ENCODE results near the gene TPM4.

The TPM4 gene

DNA sequence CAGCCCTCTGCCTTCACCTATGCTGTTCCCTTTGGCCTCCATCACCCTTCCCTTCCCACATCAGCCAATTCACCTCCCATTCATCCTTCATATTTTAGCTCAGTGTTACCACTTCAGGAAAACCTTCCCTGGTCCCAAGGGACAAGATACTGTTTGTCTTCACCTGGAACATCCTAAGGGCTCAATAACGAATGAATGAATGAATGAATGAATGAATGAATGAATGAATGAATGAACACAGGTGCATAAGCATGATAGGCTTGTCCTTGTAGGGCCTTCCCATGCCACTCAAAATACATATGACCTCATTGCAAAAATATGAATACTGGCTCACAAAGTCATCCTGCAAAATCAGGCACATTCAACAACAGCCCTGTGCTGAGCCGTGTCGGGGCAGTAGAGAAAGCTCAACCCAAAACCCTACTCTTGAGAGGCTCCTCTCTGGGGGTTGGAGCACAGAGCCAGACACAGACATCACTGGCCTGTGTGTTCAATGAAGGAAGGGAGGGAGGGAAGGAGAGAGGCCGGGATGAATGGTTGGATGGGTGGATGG is 33.7 kb upstream of the TPM4 start:
- DNase-seq = no peak

DNA sequence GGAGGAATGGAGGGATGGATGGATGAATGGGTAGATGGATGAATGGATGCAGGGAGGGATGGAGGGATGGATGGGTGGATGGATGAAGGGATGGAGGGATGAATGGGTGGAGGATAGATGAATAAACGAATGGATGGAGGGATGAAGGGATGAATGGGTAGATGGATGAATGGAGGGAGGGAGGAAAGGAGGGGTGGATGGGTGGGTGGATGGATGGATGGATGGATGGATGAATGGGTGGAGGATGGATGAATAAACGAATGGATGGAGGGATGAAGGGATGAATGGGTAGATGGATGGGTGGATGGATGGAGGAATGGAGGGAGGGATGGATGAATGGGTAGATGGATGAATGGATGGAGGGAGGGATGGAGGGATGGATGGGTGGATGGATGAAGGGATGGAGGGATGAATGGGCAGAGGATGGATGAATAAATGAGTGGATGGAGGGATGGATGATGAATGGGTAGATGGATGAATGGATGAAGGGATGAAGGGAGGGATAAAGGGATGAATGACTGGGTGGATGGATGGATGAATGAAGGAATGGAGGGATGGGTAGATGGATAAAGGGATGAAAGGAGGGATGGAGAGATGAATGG is 33.0 kb upstream of the TPM4 start:
- DNase-seq = no peak

- DNase-seq = no peak
Observed at GRCh38 chr19:16044746-16045145, 31.5 kb upstream of the TPM4 start.

DNA sequence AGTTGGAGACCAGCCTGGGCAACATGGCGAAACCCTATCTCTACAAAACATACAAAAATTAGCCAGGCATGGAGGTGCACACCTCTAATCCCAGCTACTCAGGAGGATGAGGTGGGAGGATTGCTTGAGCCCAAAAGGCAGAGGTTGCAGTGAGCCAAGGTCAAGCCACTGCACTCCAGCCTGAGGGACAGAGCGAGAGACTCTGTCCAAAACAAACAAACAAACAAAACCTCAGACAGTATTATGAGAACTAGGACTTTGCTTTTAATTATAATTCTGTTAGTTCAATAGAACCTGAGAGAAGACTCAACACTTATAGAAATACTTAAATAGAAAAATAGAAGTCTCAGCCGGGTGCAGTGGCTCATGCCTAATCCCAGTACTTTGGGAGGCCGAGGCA is 31.1 kb upstream of the TPM4 start:
- DNase-seq = no peak

- no peak for DNase-seq
Observed at GRCh38 chr19:16045893-16046292, 30.4 kb upstream of the TPM4 start.

DNA sequence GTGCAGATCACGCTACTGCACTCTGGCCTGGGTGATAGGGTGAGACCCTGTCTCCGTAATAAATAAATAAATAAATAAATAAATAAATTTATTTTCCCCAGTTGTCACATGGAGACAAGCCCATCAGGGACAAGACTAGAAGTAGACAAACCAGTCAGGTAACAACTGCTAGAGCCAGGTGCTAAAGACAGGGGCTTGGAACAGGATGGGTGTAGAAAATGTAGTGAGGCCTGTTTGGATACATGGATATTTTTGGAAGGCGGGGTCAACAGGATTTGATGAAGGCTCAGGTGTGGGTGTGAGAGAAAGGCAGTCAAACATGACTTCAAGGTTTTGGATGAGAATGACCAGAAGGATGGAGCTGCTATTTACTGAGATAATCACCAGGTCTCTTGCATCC is 27.7 kb upstream of the TPM4 start:
- DNase-seq = no peak

DNA sequence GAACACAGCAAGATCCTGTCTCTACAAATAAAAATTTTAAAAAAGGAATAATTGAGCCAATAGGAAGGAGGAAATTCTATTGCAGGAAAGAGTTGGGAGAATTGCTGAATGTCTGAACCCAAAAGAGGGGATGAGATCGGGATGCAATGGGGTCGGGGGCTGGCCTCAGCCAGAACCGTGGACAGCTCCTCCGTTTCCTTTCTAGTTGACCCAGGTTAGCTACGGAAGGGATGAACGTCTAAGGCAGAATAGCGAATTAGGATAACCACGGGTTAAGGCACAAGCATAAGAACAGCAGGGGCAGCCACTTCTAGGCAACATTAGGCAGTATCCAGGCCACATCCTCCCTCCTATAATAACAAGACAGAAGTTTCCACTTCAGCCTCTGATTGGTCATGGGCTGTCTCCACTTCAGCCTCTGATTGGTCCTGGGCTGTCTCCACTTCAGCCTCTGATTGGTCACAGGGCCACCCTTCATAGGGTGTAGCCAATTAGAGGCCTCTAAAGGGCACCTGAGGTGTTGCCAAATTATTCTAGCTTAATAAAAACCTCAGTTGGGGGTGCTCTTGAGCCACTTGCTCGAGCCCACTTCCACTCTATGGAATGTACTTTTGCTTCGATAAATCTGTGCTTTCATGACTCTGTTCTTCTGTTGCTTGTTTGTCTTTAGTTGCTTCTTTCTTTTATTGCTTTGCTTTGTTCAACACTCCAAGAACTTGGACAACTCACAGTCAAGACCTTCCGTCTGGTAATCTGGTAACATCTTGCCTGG is 24.9 kb upstream of the TPM4 start:
- DNase-seq = no peak

- no peak for DNase-seq
Observed at GRCh38 chr19:16052353-16052752, 23.9 kb upstream of the TPM4 start.

GRCh38 chr19:16057062-16057461 is 19.2 kb upstream of the TPM4 start:
- DNase-seq = no peak

- DNase-seq = no peak
Observed at GRCh38 chr19:16060294-16060693, 16.0 kb upstream of the TPM4 start.

GRCh38 chr19:16061943-16062342 is 14.4 kb upstream of the TPM4 start:
- DNase-seq = no peak

DNA sequence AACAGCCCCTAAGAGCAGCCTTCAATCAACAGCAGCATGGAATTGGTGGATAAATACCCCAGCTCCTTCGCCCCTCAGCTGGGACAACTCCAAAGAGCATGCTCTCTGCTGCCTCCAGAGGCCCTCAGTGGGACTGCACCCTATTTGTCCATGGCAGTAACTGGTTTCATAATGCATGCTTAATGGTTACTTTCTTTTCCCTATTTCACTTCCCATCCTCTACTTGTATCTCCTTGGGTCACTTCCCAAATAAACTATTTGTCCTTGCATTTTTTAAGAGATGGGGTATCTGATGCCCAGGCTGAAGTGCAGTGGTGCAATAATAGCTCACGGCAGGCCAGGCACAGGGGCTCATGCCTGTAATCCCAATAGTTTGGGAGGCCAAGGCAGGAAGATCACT is 13.5 kb upstream of the TPM4 start:
- peak; percentile 50 for DNase-seq

DNA sequence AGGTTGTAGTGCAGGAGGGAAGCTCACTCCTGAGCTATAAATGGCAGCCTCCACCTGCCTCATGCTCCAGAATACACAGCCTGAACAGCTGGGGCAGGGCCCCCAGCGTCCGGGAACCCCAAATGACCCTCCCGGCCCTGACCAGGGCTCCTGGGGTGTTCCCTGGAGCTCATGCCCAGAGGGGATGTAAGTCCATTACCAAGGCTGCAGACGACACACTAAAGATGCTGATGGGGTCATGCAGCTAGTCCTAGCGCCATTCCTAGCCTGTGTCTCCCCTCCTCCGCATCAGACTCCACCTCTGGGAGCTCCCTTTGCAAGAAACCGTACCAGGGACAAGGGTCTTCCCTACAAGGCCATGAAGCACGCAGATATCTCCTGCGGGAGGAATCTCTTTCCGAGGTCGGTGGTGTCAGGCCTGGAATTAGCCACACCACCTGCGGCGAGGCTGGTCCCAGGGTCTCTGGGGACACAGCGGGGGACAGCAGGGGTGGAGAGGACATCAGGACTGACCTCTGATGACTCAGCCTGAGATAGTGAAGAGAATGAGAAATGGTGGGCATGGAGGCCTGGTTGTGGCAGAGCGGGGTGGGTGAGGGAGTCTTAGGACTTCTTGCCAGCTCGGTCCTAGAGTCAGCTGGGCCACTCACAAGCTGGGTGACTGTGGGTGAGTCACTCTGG is 11.9 kb upstream of the TPM4 start:
- no peak for DNase-seq

- peak; percentile 63 for DNase-seq
Observed at GRCh38 chr19:16066611-16067104, 9.6 kb upstream of the TPM4 start.

- no peak for DNase-seq
Observed at GRCh38 chr19:16067205-16067938, 8.9 kb upstream of the TPM4 start.

DNA sequence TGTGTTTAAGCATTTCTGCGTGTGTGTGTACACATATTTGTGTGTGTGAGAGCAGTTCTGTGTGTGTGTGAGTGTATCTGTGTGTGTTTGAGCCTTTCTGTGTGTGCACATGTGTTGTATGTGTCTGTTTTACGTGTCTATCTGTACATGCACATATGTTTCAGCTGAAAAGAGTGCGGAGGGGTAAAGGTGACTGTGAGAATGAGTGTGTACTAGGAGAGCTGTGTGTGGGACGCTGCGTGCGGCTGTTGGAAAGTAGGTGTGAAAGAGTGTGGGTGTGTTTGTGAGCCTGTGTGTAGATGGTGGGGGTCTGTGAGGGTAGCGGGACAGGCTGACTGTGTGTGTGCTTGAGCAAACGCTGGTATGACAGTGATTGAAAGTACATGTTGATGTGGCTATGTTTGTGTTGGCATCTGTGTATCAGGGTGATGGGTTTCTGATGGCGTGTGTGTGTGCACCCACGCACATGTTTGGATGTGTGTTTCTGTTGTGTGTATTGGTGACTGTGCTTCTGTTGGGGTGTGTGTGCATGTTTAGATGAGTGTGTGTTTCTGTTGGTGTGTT is 7.5 kb upstream of the TPM4 start:
- DNase-seq = no peak

DNA sequence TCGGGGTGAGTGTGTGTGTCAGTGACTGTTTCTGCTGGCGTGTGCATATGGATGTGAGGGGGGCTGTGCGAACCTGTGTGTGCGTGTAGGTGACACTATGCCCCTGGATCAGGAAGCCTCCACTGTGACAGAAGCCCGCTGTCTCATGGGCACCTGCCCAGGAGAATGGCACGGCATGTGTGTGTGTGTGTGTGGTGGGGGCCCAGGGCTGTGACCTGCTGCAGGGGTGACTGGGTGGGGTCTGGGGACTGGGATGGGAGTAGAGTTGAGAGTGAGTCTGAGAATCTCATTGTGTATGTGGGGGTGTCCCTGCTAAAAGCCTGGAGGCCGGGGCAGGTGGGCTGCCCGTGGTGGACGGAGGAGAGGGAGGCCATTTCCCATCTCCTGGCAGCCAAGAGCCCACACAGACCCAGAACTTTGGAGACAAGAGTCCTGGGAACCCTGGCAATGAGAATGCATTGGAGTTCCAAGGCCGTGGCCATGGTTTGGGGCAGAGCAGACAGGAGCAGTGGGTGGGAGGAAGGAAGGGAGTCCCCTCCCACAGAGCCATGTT is 6.4 kb upstream of the TPM4 start:
- DNase-seq = no peak

GRCh38 chr19:16070366-16070990 is 5.8 kb upstream of the TPM4 start:
- DNase-seq = peak; percentile 67

GRCh38 chr19:16071072-16071691 is 5.1 kb upstream of the TPM4 start:
- DNase-seq = no peak

DNA sequence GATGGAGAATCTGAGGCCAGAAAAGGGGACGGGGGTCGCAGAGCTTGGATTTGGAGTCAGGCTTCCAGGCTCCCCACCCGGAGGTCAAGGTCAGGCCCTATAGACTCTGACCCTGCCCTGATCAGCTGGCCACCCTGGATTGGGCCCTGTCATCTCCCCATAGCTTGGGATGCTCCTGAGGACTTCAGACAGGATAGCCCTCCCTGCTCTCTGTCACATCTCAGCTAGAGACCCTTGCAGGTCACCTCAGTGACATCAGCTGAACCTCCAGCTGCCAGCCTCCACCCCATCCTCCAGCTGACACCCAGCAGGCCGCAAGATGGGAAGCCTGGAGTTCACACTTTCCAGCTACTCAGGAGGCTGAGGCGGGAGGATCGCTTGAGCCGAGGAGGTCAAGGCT is 2.8 kb upstream of the TPM4 start:
- no peak for DNase-seq

DNA sequence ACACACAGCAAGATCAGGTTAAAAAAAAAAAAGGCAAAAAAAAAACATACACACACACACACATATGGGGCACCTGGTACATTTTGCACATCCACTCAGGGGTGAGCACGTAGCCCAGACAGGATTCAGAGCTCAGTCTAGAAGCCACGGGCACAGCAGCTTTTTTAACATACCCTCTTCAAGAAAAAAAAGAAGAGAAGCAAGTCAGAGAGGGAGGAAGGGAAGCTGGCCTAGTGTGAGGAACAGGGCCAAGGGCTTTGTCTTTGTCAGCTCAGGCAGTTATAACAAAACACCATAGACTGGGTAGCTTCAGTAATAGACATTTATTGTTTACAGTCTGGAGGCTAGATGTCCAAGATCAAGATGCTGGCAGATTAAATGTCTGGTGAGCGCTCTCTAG is 2.3 kb upstream of the TPM4 start:
- peak; percentile 22 for DNase-seq

Measured in GDM1 (cell line).